HG02970 (cell line): Measurements from ENCODE around the gene CDH15.
"Not testable (repeated sequence)": the region's sequence is repeated elsewhere in the genome, so short reads cannot be mapped to it uniquely, and the experiment has no call there.

Experiments used
- ATAC-seq: cut with Tn5 transposase; IDR thresholded peaks from one replicate; pipeline ENCODE4 v1.9.1; 2021; ENCODE audit warnings: mild to moderate bottlenecking, moderate library complexity, moderate number of reproducible peaks; ENCODE audit not compliant: unreplicated experiment, low FRiP score

The CDH15 gene

DNA sequence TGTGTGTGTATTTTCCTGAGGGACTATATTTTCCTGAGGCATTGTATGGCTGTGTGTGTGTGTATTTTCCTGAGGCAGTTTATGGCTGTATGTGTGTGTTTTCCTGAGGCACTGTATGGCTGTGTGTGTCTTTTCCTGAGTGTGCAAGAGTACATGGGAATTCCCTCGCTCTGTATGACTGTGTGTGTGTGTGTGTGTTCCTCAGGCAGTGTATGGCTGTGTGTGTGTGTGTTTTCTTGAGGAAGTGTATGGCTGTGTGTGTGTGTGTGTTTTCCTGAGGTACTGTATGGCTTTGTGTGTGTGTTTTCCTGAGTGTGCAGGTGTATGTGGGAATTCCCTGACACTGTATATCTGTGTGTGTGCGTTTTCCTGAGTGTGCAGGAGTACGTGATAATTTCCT, 50.1 kb downstream of the CDH15 start:
- no peak for ATAC-seq

DNA sequence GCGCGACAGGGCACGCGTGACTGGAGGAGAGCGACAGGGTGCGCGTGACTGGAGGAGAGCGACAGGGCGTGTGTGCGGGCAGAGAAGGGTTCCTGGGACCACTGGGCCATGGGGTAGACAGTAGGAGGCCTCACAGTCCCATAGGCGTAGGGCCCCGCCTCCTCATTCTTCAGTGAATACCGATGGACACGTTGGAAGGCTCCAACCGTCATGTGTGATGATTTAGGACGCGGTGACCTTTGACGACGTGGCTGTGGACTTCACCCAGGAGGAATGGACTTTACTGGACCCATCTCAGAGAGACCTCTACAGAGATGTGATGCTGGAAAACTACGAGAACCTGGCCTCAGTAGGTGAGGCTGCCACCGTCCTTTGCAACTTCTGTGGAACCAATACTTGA, 51.4 kb downstream of the CDH15 start:
- ATAC-seq: no peak

DNA sequence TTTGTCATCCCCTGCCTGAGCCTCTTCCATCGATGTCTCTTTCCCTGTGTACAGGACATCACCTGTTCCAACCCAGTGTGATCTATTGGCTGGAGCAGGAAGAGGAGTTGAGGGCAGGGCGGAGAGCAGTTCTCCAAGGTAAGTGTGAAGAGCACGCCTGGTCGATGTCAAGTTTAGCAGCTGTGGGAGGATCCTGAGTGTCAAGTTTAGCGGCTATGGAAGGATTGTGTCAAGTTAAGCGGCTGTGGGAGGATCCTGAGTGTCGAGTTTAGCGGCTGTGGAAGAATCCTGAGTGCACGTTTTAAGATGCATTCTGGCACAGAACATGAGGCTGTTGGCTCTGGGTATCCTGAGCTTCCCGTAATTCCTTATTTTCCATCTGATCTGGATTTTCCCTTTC, 53.1 kb downstream of the CDH15 start:
- ATAC-seq: no peak

DNA sequence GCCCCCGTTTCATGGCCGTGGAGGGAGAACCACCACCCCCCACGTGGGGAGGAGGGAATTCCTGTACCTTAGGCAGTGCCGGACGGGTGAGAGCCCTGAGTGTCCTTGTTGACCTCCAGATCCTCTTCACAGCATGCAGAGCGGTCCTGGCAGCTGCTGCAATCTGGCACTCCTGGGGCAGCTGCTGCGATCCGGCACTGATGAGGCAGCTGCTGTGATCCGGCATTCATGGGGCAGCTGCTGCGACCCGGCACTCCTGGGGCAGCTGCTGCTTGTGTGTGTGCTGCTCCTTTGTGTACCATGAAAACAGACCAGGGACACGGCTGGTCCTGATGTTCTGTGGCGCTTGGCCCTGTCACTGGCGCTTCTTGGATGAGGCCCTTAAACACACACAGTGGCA, 58.7 kb downstream of the CDH15 start:
- no peak for ATAC-seq

DNA sequence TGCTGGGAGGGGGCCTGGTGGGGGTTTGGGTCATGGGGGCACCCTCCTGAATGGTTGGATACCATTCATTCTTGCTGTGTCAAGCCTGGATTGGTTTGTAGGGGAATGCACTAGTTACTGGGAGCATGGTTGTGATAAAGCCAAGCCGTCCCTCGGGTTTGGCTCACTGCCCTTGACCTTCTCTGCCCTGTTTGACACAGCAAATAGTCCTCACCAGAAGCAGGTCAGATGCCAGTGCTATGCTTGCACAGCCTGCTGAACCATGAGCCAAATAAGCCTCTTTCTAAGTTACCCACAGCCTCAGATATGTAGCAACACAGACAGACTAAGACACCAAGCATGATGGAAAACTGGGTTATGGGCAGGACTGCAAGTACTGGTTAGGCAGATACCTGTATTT, 60.6 kb downstream of the CDH15 start:
- no peak for ATAC-seq

DNA sequence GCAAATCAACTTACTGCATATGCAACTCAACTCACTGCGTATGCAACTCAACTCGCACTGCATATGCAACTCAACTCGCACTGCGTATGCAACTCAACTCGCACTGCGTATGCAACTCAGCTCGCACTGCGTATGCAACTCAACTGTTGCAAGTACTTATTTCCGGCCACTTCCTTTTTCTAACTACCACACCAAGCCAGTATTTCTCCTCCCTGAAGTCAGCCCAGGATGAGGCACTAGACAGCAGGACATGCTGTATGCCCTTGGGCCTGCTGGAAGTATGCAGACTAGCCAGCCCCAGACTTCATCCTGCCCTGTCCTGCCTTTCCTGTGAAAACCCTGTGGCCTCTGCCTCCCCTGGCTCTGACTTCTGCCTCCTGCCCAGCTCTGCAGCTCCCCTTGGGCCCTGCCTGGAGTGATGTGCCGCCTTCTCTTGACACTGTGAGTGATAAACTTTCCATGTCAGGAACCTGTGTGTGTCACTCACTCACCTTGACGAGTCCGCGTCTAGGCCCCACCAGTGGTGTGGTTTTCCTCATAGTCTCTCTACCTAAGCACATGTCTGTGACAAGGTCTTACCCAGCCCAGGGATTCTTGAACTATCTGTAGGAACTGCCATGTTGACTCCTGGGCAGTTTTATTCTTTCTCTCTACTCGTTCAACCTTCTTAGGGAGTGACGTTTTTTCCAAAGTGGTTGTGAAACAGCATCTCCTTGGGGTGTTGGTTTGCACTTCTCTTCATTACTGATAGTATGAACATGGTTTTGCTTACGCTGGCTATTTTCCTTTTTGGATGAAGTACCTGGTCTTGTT, 62.3 kb downstream of the CDH15 start:
- no peak for ATAC-seq

DNA sequence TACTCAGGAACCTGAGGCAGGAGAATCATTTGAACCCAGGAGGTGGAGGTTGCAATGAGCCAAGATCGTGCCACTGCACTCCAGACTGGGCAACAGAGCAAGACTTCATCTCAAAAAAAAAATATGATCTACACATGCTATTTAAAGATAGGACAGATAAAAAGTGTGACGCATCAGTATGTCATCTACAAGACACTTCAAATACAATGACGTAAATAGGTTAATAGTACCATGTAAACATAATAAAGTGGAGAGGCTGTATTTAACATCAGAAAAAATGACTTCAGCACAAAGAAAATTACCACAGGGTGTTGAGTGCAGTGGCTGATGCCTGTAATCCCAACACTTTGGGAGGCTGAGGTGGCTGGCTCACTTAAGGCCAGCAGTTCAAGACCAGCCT, 66.2 kb downstream of the CDH15 start:
- no peak for ATAC-seq

DNA sequence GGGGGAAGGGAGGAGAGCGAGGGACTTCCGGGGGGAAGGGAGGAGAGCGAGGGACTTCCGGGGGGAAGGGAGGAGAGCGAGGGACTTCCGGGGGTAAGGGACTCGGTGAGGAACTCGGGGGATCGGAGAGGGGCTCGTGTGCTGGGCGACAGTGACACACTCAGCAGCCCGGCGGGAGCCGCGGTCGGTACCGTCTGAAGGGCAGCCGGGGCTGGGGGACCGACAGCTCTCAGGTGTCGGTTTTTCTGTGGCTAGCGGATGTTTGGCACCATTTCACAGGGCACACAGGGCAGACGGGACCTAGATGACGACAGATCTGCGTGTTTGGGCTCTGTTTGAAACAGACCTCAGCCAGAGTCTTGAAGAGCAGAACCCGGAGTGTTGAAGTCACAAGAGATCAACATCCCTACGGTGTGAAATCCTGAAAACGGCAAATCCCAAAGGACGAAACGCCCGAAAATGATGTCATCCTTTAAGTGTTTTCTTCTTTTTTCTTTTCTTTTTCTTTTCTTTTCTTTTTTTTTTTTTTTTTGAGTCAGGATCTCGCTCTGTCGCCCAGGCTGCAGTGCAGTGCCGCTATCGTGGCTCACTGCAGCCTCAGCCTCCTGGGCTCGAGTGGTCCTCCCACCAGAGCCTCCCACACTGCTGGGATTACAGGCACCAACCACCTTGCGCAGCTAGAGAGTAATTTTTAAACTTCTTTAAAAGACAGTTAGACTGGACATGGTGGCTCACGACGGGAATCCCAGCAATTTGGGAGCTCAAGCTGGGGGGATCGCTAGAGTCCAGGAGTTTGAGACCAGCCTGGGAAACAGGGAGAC, 69.8 kb downstream of the CDH15 start:
- ATAC-seq: peak; percentile 53

DNA sequence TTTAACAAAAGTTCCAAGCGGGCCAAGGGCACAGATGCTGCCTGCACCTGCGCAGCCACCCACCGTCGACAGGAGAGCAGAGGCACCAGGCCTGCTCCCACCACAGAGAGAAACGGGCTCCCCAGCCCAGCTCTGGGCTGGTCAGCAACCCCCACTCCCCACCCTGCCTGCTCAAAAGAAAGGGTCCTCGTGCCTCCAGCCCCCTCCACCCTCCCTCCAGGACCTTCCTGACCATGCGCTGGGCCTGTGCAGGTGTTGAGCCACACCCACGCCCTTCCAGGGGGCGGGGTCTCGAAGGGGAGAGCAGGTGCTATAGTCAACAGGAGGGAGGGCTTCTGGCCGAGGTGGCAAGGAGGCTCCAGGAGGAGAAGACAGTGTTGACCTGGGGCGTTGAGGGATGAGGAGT, 71.2 kb downstream of the CDH15 start:
- ATAC-seq: no peak

DNA sequence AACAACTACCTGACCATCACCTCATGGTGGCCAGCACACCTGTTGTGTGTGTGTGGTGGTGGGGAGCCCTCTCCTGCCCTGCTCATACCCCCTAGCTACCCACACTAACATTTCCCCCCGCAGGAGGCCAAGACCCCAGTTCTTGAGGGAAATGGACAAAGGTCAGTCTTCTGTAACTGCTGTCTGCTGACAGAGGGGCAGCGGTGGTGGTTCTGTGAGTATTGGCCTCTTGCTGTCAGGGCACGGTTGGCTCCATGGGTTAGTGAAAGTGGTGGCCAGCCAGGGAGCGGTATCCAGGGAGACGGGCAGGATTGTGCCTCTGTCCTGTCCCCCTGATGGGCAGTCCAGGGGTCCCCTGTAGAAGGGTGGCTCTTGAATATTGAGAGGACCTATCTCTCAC, 72.1 kb downstream of the CDH15 start:
- ATAC-seq: no peak

DNA sequence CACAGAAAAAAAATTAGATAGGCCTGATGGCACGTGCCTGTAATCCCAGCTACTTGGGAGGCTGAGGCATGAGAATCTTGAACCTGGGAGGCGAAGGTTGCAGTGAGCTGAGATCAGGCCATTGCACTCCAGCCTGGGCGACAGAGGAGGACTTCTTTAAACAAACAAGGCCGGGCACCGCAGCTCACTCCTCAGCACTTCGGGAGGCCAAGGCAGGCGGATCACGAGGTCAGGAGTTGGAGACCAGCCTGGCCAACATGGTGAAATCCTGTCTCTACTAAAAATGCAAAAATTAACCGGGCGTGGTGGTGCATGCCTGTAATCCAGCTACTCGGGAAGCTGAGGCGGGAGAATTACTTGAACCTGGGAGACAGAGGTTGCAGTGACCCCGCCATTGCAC, 72.7 kb downstream of the CDH15 start:
- ATAC-seq: not testable (repeated sequence)

DNA sequence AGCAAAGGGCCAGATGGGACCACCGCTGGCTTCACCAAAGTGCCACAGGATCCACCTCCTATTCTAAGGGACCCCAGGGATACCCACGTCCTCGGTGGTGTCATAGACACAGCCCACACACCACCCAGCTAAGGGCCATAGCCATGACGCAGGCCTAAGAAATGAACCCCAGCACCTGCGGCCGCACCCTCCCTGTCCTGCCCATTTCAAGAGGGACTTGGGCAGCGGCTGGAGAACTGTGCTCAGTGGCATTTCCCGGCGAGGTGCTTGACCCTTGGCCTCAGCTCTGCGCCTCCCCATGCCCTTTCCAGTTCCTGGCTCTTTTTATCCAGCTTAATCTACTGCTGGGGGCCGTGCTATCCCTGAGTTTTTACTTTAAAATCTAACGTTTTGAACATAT, 73.2 kb downstream of the CDH15 start:
- no peak for ATAC-seq
